ENCODE data around the gene POC1B.

GRCh38 chr12:89383235-89384049 lies 142.4 kb downstream of the POC1B start:
- TF ChIP-seq SP1 (IDR thresholded peaks at IDR 0.05): no peak
- TF ChIP-seq L3MBTL2 (conservative IDR thresholded peaks at IDR 0.05): no peak
- TF ChIP-seq SUZ12 (IDR thresholded peaks at IDR 0.05): no peak
- no peak for TF ChIP-seq ELF4 (IDR thresholded peaks at IDR 0.05)
- no peak for TF ChIP-seq NFRKB (IDR thresholded peaks at IDR 0.05)
- TF ChIP-seq ARNT (IDR thresholded peaks at IDR 0.05): no peak
- no peak for TF ChIP-seq FOXM1 (IDR thresholded peaks at IDR 0.05; ENCODE audit: borderline replicate concordance)
- no peak for TF ChIP-seq FOXK2 (IDR thresholded peaks at IDR 0.05)
- no peak for TF ChIP-seq LEF1 (IDR thresholded peaks at IDR 0.05; ENCODE audit: borderline replicate concordance)
- TF ChIP-seq PKNOX1 (IDR thresholded peaks at IDR 0.05): no peak
- TF ChIP-seq FOXA1 (IDR thresholded peaks at IDR 0.05): no peak
